GM12865 (cell line): ENCODE measurements around the gene CAMK2B.

Experiments
- DNase-seq: peaks from one replicate; pipeline ENCODE4 v3.0.0; 2010; ENCODE audit warnings: low read depth
- H3K4me3 ChIP-seq: 2 replicates; pipeline ENCODE4 v1.5.1; 2011; ENCODE audit warnings: mild to moderate bottlenecking, low read depth, low read length, control low read depth
- TF ChIP-seq, protein P1 (sequence below): IDR thresholded peaks from 2 replicates; pipeline ENCODE4 v1.5.1; 2011; ENCODE audit warnings: low read length, control low read depth, low read depth, inconsistent platforms; ENCODE audit not compliant: insufficient read depth; ENCODE audit errors: missing control alignments

The CAMK2B gene

DNA sequence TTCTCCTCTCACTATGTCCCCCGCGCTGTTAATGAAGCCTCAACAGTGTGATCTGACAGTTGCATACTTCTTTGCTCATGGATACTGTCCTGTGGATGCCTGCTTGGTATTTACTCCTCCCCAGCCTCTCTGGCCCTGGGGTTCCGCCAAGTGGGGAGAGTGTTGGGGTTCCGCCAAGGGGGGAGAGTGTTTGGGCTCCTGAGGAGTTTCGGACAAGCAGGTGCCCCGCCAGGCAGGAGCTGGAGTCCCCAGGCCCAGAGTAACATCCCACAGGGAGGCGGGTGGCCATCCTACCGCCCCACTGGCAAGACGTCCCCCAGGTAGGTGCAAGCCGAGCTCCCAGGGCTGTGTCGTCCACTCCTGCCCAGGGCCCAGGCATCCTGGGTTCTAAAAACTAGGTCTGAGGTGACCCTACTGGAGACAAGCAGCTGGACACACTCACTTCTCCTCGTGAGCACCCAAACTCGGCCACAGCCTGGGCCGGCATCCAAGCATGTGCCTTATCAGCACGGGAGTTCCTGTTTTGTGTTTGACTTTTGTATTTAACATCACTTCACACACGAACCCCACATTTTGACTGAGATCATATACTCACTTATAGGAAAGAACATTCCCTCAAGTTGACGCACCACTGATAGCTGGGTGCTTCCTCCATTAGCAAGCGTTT lies 34.2 kb downstream of the CAMK2B start:
- DNase-seq, result no peak
- TF ChIP-seq, protein P1, sequence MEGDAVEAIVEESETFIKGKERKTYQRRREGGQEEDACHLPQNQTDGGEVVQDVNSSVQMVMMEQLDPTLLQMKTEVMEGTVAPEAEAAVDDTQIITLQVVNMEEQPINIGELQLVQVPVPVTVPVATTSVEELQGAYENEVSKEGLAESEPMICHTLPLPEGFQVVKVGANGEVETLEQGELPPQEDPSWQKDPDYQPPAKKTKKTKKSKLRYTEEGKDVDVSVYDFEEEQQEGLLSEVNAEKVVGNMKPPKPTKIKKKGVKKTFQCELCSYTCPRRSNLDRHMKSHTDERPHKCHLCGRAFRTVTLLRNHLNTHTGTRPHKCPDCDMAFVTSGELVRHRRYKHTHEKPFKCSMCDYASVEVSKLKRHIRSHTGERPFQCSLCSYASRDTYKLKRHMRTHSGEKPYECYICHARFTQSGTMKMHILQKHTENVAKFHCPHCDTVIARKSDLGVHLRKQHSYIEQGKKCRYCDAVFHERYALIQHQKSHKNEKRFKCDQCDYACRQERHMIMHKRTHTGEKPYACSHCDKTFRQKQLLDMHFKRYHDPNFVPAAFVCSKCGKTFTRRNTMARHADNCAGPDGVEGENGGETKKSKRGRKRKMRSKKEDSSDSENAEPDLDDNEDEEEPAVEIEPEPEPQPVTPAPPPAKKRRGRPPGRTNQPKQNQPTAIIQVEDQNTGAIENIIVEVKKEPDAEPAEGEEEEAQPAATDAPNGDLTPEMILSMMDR, result no peak
- no peak overlapping the region for H3K4me3 ChIP-seq

DNA sequence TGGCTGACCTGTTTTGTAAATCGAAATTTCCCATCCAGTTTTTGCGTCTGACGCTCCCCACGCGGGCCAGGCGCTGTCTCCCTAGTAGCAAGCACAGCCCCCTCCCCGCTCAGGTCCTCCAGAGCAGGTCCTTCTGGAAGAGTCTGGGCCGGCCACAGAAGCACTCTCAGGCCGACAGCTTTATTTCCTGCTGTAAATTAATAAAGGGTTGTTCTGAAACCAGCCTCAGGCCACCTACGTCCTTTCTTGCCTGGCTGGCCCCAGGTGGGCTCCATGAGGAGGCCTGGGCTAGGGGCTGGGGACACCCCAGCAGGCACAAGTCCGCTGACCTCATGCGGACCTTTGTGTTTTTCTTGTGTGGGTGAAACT lies 35.2 kb downstream of the CAMK2B start:
- DNase-seq, result no peak
- TF ChIP-seq, protein P1, result no peak
- H3K4me3 ChIP-seq, result no peak overlapping the region

DNA sequence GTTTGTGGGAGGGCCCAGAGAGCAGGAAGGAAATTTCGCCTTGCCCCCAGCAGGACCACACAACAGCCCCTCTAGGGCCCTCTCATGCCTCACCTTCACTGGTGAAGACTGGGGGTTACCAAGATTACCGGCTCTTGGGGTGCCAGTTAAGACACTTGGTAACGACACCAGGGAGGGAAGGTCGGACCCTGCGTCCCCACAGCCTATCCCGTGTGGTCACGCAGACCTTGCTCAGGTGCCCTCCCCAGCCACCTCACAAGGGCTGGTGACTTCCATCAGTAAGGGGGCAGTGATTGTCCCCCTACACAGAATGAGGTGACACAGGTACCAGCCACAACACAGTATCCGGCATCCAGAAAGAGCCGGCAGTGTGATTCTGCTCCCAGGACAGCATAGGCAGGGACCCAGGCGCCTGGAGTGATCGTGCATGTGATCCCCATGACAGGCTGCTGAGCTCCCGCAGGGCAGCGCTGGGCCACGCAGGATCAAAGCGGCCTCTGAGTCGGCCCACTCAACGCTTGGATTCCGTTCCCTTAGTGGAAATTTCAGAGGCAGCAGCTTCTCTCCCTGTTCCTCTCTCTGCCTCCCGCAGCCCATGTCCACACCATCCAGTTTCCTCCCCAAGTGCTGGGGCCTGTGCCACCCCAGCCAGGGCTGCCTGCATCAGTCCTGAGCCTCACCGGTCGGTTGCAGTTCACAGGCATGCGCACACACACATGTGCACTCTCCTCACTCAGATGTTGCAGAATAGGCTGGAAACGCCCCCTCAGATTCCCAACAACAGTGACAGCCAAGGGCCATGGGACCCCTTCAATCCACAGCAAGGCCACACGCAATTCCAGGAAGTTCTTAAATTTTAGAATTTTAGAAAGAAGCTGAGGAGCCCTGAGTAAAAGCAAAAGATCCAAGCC lies 35.8 kb downstream of the CAMK2B start:
- no peak overlapping the region for H3K4me3 ChIP-seq
- TF ChIP-seq, protein P1, result no peak
- no peak for DNase-seq

DNA sequence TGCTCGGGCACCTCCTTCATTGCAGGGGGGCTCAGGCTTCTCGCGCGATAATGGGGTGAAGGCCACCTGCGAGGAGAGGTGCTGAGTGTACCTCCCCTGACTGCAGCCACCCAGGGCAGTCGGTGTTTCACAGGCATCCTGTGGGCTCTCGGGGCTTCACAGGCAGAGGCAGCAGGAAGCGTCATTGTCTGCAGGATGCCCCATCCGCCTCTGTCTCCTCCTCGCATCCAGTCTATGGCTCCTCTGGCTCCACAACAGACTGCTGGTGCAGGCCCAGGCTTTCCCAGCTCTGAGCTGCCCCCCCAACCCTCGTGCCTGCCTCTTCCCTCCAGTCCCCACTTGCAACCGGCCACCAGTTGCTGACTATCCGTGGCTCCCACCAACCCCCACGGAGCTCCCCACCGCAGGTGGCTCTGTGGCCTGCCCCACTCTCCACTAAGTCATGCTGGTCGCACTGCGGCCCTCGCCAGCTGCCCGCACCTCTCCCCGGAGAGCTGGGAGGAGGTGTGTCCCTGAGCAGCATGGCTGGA lies 36.5 kb downstream of the CAMK2B start:
- DNase-seq, result no peak
- no peak overlapping the region for H3K4me3 ChIP-seq
- TF ChIP-seq, protein P1, result no peak

DNA sequence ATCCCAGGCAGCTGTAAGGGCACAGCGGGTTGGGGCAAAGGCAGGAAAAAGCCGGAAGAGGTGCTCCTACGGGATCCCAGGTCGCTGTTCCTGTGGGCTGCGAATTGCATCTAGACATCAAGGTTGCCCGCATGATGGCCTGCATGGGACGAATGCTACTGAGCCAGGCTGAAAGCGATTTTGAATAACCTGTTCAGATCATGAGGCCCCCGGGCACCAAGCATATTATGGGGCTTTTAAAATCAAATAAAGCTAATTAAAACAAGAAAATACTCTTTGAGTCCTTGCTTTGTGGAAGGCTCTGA lies 37.1 kb downstream of the CAMK2B start:
- no peak overlapping the region for H3K4me3 ChIP-seq
- TF ChIP-seq, protein P1, result no peak
- DNase-seq, result no peak

DNA sequence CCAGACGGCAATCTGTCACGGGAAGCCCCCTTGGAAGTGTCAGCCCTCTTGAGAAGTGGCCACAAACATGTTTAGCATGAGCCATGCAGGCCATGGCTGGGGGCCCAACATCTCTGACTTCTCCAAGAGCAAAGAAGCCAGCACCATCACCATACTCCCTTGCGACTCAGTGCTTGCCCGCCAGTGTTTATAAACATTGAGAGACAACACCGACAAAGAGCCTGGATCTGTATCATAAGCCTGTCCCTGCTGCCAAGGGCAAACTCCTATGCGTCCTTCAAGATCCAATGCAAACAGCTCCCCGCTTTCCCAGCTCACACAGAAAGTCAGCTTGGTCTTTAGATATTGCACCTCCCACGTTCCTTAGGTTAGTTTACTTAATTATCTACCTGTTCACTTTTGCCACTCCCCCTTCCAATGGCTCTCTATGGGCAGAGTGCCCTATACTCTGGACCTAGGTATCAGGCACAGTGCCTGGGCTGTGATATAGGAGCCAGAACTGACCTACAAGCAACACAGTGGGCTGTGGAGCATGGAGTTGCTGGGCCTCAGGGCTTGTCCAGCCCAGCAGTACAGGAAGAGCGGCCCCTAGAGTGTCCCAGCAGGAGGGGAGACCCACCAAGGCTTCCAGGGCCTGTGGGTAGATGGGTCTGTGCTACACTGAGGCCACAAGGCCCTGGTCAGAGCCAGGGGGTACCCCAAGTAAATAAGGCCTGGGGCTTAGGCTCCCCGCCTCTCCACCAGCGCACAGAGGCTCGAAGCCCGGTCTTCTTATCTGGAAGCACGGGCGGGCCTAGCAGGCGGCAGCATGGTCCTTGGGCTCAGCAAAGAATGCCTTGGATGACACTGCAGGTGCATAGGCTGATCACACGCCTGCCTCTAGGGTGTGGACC lies 37.7 kb downstream of the CAMK2B start:
- TF ChIP-seq, protein P1, result no peak
- no peak for DNase-seq
- no peak overlapping the region for H3K4me3 ChIP-seq
